ENCODE measurements around the gene TRIM54.

Gene TRIM54

DNA sequence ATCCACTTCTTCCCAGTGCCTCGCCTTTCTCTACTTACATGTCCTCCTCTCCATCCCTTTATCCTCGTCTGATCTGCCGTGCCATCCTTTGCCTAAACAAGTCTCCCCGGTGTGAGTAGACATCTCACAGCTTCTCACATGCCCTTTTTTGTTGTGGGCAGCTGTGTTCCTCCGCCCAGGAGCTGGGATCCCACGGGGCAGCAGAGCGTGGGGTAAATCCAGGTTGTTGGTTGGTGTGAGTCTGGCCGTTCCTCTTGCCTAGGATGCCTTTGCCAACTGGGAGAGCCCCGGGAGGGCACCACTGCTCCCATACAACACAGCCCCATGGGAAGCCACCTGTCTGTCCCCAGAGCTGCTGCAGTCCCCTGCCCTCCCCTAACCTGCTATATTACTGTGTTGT lies 41.8 kb upstream of the TRIM54 start:
- DNase-seq (ENCODE audit: low read depth), result no peak
- TF ChIP-seq, protein P1, sequence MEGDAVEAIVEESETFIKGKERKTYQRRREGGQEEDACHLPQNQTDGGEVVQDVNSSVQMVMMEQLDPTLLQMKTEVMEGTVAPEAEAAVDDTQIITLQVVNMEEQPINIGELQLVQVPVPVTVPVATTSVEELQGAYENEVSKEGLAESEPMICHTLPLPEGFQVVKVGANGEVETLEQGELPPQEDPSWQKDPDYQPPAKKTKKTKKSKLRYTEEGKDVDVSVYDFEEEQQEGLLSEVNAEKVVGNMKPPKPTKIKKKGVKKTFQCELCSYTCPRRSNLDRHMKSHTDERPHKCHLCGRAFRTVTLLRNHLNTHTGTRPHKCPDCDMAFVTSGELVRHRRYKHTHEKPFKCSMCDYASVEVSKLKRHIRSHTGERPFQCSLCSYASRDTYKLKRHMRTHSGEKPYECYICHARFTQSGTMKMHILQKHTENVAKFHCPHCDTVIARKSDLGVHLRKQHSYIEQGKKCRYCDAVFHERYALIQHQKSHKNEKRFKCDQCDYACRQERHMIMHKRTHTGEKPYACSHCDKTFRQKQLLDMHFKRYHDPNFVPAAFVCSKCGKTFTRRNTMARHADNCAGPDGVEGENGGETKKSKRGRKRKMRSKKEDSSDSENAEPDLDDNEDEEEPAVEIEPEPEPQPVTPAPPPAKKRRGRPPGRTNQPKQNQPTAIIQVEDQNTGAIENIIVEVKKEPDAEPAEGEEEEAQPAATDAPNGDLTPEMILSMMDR (IDR thresholded peaks at IDR 0.05; ENCODE audit: low read length, missing control alignments), result no peak
- no peak overlapping the region for H3K4me3 ChIP-seq (replicated peaks; ENCODE audit: low read depth, low read length)

DNA sequence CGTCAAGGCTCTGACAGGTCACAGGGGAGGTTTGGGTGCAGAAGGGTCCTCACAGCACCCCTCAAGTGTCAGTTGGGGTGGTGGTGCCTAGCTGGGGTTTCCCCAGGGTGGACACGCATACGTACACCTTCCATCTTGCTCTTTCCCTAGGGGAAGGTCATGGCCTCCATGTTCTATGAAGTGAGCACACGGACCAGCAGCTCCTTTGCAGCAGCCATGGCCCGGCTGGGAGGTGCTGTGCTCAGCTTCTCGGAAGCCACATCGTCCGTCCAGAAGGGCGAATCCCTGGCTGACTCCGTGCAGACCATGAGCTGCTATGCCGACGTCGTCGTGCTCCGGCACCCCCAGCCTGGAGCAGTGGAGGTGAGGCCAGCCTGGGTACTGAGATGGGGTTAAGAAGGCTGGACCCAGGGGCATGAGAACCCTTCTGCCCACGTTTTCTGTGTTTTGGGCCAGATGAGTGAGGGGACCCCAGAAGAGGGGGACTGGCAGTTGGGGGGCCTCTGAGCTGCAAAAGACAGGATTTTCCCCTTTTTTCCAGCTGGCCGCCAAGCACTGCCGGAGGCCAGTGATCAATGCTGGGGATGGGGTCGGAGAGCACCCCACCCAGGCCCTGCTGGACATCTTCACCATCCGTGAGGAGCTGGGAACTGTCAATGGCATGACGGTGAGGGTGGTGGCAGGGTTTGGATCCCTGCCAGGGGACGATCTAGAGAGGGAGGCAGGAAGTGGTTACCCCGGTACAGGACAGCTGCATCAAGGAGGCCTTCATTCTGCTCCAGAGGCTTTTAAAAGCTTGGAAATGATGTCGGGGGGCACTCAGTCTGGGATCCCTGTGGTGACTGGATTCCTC lies 40.2 kb upstream of the TRIM54 start:
- no peak overlapping the region for H3K4me3 ChIP-seq (replicated peaks; ENCODE audit: low read depth, low read length)
- DNase-seq (ENCODE audit: low read depth), result no peak
- TF ChIP-seq, protein P1 (IDR thresholded peaks at IDR 0.05; ENCODE audit: low read length, missing control alignments), result no peak

DNA sequence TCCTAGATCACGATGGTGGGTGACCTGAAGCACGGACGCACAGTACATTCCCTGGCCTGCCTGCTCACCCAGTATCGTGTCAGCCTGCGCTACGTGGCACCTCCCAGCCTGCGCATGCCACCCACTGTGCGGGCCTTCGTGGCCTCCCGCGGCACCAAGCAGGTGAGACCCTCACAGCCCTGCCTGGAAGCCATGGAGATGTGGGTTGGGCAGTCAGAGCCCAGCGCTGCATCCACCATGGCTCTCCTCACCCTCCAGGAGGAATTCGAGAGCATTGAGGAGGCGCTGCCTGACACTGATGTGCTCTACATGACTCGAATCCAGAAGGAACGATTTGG lies 39.6 kb upstream of the TRIM54 start:
- no peak for DNase-seq (ENCODE audit: low read depth)
- TF ChIP-seq, protein P1 (IDR thresholded peaks at IDR 0.05; ENCODE audit: low read length, missing control alignments), result no peak
- no peak overlapping the region for H3K4me3 ChIP-seq (replicated peaks; ENCODE audit: low read depth, low read length)

DNA sequence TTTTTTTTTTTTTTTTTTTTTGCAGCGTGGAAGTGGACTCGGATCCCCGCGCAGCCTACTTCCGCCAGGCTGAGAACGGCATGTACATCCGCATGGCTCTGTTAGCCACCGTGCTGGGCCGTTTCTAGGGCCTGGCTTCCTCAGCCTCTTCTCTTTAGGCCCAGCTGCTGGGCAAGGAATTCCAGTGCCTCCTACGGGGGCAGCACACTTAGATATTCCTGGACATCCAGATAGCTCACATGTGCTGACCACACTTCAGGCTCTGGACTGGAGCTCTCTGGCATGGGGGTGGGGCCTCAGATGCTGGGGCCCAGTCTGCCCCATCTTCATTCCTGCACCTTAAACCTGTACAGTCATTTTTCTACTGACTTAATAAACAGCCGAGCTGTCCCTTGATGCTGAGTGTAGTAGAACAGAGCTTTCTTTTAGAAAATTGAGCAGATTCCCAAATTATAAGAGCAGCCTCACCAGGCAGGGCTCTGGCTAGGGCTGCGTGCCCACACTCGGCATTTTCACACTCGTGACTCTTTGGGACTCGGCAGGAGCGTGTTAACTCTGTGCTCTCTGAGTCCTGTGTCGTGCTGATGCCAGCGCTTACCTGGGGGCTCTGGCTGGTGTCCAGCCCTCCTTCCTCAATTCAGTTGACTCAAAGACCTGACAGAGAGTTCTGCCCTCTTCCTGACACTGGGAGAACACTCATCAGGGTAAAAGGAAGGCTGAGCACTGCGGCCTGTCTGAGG lies 38.7 kb upstream of the TRIM54 start:
- TF ChIP-seq, protein P1 (IDR thresholded peaks at IDR 0.05; ENCODE audit: low read length, missing control alignments), result no peak
- DNase-seq (ENCODE audit: low read depth), result no peak

DNA sequence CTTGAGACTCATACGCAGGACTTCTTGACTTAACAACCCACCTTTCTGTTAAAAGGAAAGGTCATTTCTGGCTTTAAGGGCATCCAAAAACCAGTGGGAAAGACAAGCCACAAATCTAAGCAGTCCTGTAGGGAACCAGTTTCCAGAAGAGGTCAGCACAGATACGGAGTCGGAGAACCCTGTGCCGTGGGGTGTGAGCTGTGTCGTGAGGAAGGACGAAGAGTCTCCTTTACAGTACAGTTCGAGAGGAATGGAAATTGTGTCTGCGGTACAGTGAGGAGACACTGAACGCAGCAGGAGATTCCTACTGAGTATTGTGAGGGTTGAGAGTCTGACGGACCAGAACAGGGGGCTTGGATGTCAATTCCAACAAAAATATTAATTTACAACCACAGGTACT lies 37.1 kb upstream of the TRIM54 start:
- no peak for DNase-seq (ENCODE audit: low read depth)
- TF ChIP-seq, protein P1 (IDR thresholded peaks at IDR 0.05; ENCODE audit: low read length, missing control alignments), result no peak
- no peak overlapping the region for H3K4me3 ChIP-seq (replicated peaks; ENCODE audit: low read depth, low read length)

More for the DNA sequence above, 38.7 kb upstream of the TRIM54 start:
- H3K4me3 ChIP-seq (replicated peaks; ENCODE audit: low read depth, low read length), result no peak overlapping the region

DNA sequence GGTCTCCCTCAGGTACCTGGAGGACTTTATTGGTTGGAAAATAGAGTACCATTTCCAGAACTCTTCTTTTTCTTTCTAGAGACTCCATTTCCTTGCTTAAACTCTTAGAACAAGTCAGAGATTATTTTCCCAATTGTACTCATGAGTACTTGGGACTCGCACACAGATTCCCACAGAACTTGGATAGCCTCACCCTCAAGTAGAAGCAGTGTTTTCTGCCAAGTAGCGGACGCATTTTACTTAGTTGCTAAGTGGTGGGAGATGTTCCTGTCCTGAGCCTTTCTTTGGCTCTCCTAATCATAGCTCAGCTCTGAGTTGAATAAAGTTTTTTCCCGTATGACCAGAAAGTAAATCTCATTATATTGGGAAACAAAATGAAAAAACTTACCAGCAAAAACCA lies 36.6 kb upstream of the TRIM54 start:
- TF ChIP-seq, protein P1 (IDR thresholded peaks at IDR 0.05; ENCODE audit: low read length, missing control alignments), result no peak
- no peak overlapping the region for H3K4me3 ChIP-seq (replicated peaks; ENCODE audit: low read depth, low read length)
- DNase-seq (ENCODE audit: low read depth), result no peak
